Effector memory CD4-positive, alpha-beta T cell (primary cell): ENCODE data around the gene ZNF276.

Experiments
- DNase-seq, 3 donors: peaks; one replicate each; pipeline ENCODE4 v3.0.0-alpha.2; 2020
- H3K27ac ChIP-seq: 2 replicates; pipeline ENCODE4 v1.7.0; 2013; ENCODE audit warnings: mild to moderate bottlenecking, low read length, moderate library complexity; ENCODE audit not compliant: insufficient read depth, poor library complexity, severe bottlenecking
- H3K27me3 ChIP-seq: replicated peaks from 2 replicates; pipeline ENCODE4 v1.7.0; 2013; ENCODE audit warnings: mild to moderate bottlenecking, low read length; ENCODE audit not compliant: insufficient read depth, control insufficient read depth, poor library complexity, severe bottlenecking
- H3K36me3 ChIP-seq: 2 replicates; pipeline ENCODE4 v1.7.0; 2013; ENCODE audit warnings: mild to moderate bottlenecking, low read length, moderate library complexity; ENCODE audit not compliant: control insufficient read depth, insufficient read depth
- H3K4me1 ChIP-seq: 2 replicates; pipeline ENCODE4 v1.7.0; 2013; ENCODE audit warnings: low read length, mild to moderate bottlenecking; ENCODE audit not compliant: control insufficient read depth, insufficient read depth, poor library complexity, severe bottlenecking
- H3K4me3 ChIP-seq: 2 replicates; pipeline ENCODE4 v1.7.0; 2013; ENCODE audit warnings: low read length, low read depth, mild to moderate bottlenecking; ENCODE audit not compliant: insufficient read depth, poor library complexity, severe bottlenecking
- H3K9me3 ChIP-seq: 2 replicates; pipeline ENCODE4 v1.7.0; 2013; ENCODE audit warnings: mild to moderate bottlenecking, low read length, moderate library complexity; ENCODE audit not compliant: control insufficient read depth

Gene ZNF276

DNA sequence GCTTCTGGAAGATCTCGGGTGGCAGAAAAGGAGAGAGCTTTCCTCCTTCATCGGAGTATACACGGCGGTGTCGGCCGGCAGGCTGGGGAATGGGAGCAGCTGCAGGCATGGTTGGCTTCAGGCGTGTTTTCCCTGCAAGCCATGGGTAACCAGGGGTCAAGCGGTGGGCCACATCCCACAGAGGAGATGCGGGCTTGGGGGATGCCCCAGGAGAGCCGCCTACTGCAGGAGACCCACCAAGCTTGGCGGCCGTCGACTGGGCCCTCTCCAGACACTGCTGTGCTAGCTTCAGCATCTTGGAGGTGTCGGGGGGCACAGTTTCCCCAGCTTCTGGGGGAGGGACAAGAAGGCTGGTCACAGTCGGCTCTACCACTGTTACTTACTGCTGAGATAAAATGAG lies 4.8 kb upstream of the ZNF276 start:
- no peak for DNase-seq
- no peaks in the 10 kb centered on the region for H3K9me3 ChIP-seq
- no peak overlapping the region for H3K27ac ChIP-seq
- no peaks in the 10 kb centered on the region for H3K27me3 ChIP-seq
- H3K4me1 ChIP-seq = peaks cover 18% of the 10 kb centered on the region
- H3K36me3 ChIP-seq = no peaks in the 10 kb centered on the region
- H3K4me3 ChIP-seq = no peak overlapping the region

DNA sequence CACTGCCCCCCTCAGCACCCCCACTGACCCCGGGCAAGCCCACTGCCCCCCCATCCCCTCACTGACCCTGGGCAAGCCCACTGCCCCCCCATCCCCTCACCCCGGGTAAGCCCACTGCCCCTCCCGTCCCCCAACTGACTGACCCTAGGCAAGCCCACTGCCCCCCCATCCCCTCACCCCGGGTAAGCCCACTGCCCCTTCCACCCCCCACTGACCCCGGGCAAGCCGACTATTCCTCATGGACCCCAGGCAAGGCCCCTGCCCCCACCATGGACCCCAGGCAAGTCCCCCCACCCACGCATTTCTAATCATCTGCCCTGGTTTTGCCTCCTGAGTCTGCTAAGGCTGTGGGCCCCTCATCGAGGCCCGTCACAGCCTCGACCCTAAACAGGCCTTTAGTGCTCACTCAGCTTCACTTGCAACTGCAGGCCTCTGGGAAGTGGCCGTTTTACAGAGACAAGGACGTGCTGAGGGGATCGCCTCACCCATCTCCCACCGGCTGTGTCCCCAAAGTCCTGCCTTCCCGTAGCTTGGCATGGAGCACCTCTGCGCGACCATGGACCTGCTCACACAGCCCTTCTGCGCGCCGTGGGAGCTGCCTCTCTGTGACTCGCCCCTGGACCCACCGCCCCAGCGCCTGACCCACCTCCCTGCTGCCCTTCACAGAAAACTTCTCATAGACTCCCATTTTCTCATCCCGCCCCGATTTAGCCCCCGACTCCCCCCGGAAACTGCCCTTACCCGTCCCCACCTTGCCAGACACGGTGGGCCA lies 4.2 kb upstream of the ZNF276 start:
- Histone ChIP-seq H3K36me3 (no peaks in the 10 kb centered on the region), H3K9me3 (no peaks in the 10 kb centered on the region), H3K4me1 (peaks cover 15% of the 10 kb centered on the region), H3K4me3 (no peak overlapping the region), H3K27ac (no peak overlapping the region), H3K27me3 (no peaks in the 10 kb centered on the region)
- DNase-seq = no peak

- H3K4me1 ChIP-seq = peaks cover 11% of the 10 kb centered on the region
- no peak for DNase-seq
- no peaks in the 10 kb centered on the region for H3K27me3 ChIP-seq
- no peak overlapping the region for H3K27ac ChIP-seq
- H3K4me3 ChIP-seq = no peak overlapping the region
- peaks cover 1% of the 10 kb centered on the region for H3K36me3 ChIP-seq
- H3K9me3 ChIP-seq = no peaks in the 10 kb centered on the region
Observed at GRCh38 chr16:89717688-89718505, 3.4 kb upstream of the ZNF276 start.

- no peak for DNase-seq
- peak overlapping the region; percentile 78 for H3K4me3 ChIP-seq
- H3K9me3 ChIP-seq = no peaks in the 10 kb centered on the region
- H3K27ac ChIP-seq = peak overlapping the region; percentile 96
- peaks cover 16% of the 10 kb centered on the region for H3K36me3 ChIP-seq
- no peaks in the 10 kb centered on the region for H3K27me3 ChIP-seq
- H3K4me1 ChIP-seq = peaks cover 34% of the 10 kb centered on the region
Observed at GRCh38 chr16:89720551-89720812, 855 bp upstream of the ZNF276 start.

- peaks cover 45% of the 10 kb centered on the region for H3K4me1 ChIP-seq
- DNase-seq = peak; percentile 87 to 91 (median 88)
- H3K9me3 ChIP-seq = no peaks in the 10 kb centered on the region
- peak overlapping the region; percentile 96 for H3K27ac ChIP-seq
- no peaks in the 10 kb centered on the region for H3K27me3 ChIP-seq
- peak overlapping the region; percentile 78 for H3K4me3 ChIP-seq
- H3K36me3 ChIP-seq = peaks cover 22% of the 10 kb centered on the region
Observed at GRCh38 chr16:89721546-89722391, 432 bp downstream of the ZNF276 start.

GRCh38 chr16:89722392-89723278 lies 1.3 kb downstream of the ZNF276 start:
- Histone ChIP-seq H3K4me1 (peaks cover 53% of the 10 kb centered on the region), H3K36me3 (peaks cover 30% of the 10 kb centered on the region)

DNA sequence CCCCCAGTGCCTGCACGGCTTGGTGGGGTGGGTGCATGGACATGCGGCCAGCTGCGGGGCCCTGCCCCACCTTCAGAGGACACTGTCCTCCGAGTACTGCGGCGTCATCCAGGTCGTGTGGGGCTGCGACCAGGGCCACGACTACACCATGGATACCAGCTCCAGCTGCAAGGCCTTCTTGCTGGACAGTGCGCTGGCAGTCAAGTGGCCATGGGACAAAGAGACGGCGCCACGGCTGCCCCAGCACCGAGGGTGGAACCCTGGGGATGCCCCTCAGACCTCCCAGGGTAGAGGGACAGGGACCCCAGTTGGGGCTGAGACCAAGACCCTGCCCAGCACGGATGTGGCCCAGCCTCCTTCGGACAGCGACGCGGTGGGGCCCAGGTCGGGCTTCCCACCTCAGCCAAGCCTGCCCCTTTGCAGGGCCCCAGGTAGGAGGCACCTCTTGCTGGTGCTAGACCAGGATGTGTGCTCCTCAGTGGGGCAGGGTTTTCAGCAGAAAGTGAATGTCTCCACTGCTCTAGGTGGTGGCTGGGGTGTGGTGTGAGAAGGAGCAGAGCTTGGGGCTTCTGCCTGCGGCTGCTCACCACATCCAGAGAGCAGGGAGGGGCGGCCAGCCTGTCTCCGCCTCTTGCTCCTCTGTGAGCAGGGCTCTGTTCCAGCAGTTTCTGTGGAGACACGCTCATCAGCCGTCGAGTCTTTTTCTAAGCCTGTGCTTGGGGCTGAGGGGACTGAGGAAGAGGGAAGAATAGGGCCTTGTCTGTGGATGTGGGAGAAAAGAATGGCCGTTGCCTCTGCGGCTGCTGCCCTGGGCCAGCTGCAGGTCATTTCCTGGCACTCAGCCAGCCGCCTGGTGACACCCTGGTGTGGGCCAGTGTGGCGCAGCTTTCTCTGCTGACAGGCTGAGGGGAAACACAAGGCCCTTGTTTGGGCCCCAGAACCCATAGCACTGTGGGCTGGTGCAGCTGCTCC lies 2.2 kb downstream of the ZNF276 start:
- Histone ChIP-seq H3K27ac (peak overlapping the region; percentile 96), H3K27me3 (no peaks in the 10 kb centered on the region), H3K4me3 (peak overlapping the region; percentile 78), H3K4me1 (peaks cover 55% of the 10 kb centered on the region), H3K36me3 (peaks cover 38% of the 10 kb centered on the region), H3K9me3 (no peaks in the 10 kb centered on the region)
- peak; percentile 76 to 83 (median 79) for DNase-seq

More at GRCh38 chr16:89722392-89723278, 1.3 kb downstream of the ZNF276 start:
- Histone ChIP-seq H3K27ac (peak overlapping the region; percentile 96), H3K4me3 (peak overlapping the region; percentile 78), H3K27me3 (no peaks in the 10 kb centered on the region), H3K9me3 (no peaks in the 10 kb centered on the region)
- peak; percentile 55 to 68 (median 63) for DNase-seq

DNA sequence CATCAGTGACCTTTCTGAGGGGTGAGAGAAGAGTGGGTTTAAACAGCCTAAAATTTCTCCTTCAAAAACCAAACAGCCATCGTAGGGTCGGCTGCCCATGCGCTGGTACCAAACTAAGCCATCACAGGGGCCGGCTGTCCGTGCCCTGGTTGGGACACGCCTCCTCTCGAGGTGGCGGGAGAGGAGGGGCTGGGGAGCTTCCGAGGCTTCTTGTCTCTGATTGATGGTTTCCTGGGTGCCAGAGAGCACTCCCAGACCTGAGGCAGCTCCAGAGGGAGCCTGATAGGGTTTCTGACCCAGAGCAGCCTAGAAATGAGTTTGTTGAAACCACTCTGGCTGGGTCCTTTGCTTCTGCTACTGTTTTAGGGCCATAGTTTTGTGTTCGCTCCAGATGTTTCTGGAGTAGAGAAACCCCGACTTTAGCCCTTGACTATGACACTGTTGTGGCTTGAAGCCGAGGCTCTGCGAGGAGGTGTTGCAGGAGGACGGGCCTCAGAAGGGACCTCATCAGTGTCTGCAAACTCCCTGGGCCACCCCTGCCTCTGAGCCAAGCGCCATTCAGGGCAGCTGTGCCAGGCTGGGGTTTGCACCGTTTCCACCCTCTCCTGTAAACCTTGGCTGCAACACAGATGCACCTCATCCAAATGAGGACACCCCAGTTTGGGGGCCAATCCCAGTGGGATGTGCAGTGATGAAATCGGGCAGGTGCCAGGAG lies 6.2 kb downstream of the ZNF276 start:
- H3K4me3 ChIP-seq = no peak overlapping the region
- DNase-seq = no peak
- H3K27ac ChIP-seq = peak overlapping the region; percentile 16
- peaks cover 76% of the 10 kb centered on the region for H3K36me3 ChIP-seq
- peaks cover 66% of the 10 kb centered on the region for H3K4me1 ChIP-seq
- no peaks in the 10 kb centered on the region for H3K27me3 ChIP-seq
- H3K9me3 ChIP-seq = no peaks in the 10 kb centered on the region
